Endodermal cell (in vitro differentiated cells): Measurements from ENCODE around the gene PDXP. TPM values are rescaled to one million over a fixed set of nuclear protein-coding genes. Genes with fewer than 3 reads are reported as not detected.

Experiments
- DNase-seq: peaks from one replicate; pipeline ENCODE4 v3.0.0-alpha.2; 2017
- H3K27ac ChIP-seq: 2 replicates; pipeline ENCODE4 v1.5.1; 2013; ENCODE audit warnings: mild to moderate bottlenecking, low read depth, low read length, moderate library complexity
- H3K27me3 ChIP-seq: 2 replicates; pipeline ENCODE4 v1.6.1; 2013; ENCODE audit warnings: mild to moderate bottlenecking, low read length, moderate library complexity; ENCODE audit not compliant: insufficient read depth, control insufficient read depth, poor library complexity, severe bottlenecking
- H3K36me3 ChIP-seq: 2 replicates; pipeline ENCODE4 v1.7.0; 2013; ENCODE audit warnings: mild to moderate bottlenecking, low read length, moderate library complexity; ENCODE audit not compliant: control insufficient read depth, insufficient read depth
- H3K4me1 ChIP-seq: one replicate; pipeline ENCODE4 v1.7.0; 2013; ENCODE audit warnings: low read length; ENCODE audit not compliant: control insufficient read depth, insufficient read depth
- H3K4me3 ChIP-seq: 2 replicates; pipeline ENCODE4 v1.5.1; 2013; ENCODE audit warnings: mild to moderate bottlenecking, low read length, moderate library complexity
- H3K9ac ChIP-seq: 2 replicates; pipeline ENCODE4 v1.6.1; 2013; ENCODE audit warnings: mild to moderate bottlenecking, low read length, moderate library complexity; ENCODE audit not compliant: poor library complexity, severe bottlenecking; ENCODE audit errors: extremely low read depth
- H3K9me3 ChIP-seq: 2 replicates; pipeline ENCODE4 v1.6.1; 2013; ENCODE audit warnings: mild to moderate bottlenecking, low read length, moderate library complexity; ENCODE audit not compliant: control insufficient read depth
- H3K27ac Mint-ChIP-seq: 2 replicates; pipeline ENCODE4 v1.8.0; 2020; ENCODE audit warnings: mixed read lengths
- H3K27me3 Mint-ChIP-seq: 2 replicates; pipeline ENCODE4 v1.8.0; 2021; ENCODE audit warnings: mild to moderate bottlenecking, mixed read lengths; ENCODE audit not compliant: insufficient read depth
- H3K36me3 Mint-ChIP-seq: 2 replicates; pipeline ENCODE4 v1.8.0; 2020; ENCODE audit warnings: low read depth, mixed read lengths
- H3K4me1 Mint-ChIP-seq: 2 replicates; pipeline ENCODE4 v1.8.0; 2020; ENCODE audit warnings: mixed read lengths
- H3K4me3 Mint-ChIP-seq: 2 replicates; pipeline ENCODE4 v1.8.0; 2020; ENCODE audit warnings: mild to moderate bottlenecking, moderate library complexity, mixed read lengths
- H3K9me3 Mint-ChIP-seq: 2 replicates; pipeline ENCODE4 v1.8.0; 2020; ENCODE audit warnings: mild to moderate bottlenecking, mixed read lengths
- CTCF ChIP-seq: fragments of 200-600 bp; sonication (generic); conservative IDR thresholded peaks from 2 replicates; pipeline ENCODE4 v1.5.0; 2021; ENCODE audit warnings: antibody characterized with exemption, mild to moderate bottlenecking
- WGBS, 2 experiments: methylation state at CpG; one replicate each; pipeline versions ENCODE4 v1.1.5 to v1.1.7; 2013; ENCODE audit warnings: missing lambda C conversion rate in 2 of 2, mixed read lengths in 1 of 2; ENCODE audit not compliant: insufficient coverage in 1 of 2, insufficient read length in 1 of 2; 5-methylcytosine and 5-hydroxymethylcytosine counted together
- total RNA-seq, 2 donors: library from RNA; stranded (reverse); fragmentation: NEBNext Ultra II Directional in 1 of 2; extraction: Animal tissue kit (Norgen Biotek cat#: 25700) in 1 of 2; gene quantifications; 2 replicates in 1 of 2; 3 replicates in 1 of 2; pipeline ENCODE4 v1.2.1, GENCODE V29; 2021

Gene PDXP
- total RNA-seq, 2 donors from 2014 or later: 23.5 to 29.3 TPM

DNA sequence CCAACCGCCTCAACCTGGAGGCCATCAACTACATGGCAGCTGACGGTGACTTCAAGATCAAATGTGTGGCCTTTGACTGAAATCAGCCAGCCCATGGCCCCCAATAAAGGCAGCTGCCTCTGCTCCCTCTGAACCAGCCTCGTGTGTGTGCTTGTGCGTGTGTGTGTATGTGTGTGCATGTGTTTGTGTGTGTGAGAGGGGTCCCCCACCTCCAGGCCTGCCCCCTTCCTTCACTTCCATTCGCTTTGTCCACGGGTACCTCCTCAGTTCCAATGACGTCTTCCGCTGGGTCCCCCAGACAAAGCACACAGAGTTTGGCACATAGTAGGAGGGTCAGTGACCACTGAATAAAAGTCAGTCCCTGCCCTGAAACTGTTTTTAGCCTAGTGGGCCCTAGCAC, 21.1 kb downstream of the PDXP start:
- DNase-seq: no peak
- no peaks in the 10 kb centered on the region for H3K36me3 ChIP-seq
- H3K27ac ChIP-seq: no peak overlapping the region
- Mint-ChIP-seq H3K36me3 (no peaks in the 10 kb centered on the region), H3K9me3 (no peaks in the 10 kb centered on the region), H3K4me3 (no peak overlapping the region), H3K27ac (no peak overlapping the region), H3K4me1 (peaks cover 5% of the 10 kb centered on the region), H3K27me3 (no peaks in the 10 kb centered on the region)
- WGBS, 2 experiments: 88 to 92% methylated on average over 3 to 8 of the region's 8 CpGs
- H3K9ac ChIP-seq: no peak overlapping the region
- no peak overlapping the region for H3K4me3 ChIP-seq
- no peaks in the 10 kb centered on the region for H3K27me3 ChIP-seq
- peaks cover 4% of the 10 kb centered on the region for H3K4me1 ChIP-seq
- no peak for TF ChIP-seq CTCF
- no peaks in the 10 kb centered on the region for H3K9me3 ChIP-seq

GRCh38 chr22:37680191-37680851, 21.8 kb downstream of the PDXP start:
- no peaks in the 10 kb centered on the region for H3K36me3 Mint-ChIP-seq
- 91 to 93% methylated on average over 6 to 7 of the region's 7 CpGs for WGBS, 2 experiments

DNA sequence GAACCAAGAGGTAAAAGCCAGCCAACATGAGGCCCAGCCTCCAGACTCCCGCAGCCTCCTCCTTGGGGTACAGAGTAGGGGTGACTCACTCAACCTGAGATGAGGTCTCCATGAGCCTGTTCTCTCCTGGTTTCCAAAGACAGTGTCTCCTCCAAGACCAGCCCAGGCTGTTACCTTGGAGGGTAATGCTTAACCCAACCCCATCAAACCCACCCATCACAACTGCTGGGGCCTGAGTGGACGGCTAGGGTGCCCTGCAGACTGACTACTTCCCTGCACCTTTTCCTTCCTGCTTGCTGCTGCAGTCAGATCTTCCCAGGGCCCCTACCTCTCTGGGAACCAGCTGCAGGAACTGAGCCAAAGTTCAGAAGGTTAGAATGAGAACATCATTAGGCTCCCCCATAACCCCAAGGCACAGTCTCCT, 22.5 kb downstream of the PDXP start:
- Histone ChIP-seq H3K36me3 (no peaks in the 10 kb centered on the region), H3K27ac (no peak overlapping the region), H3K9ac (no peak overlapping the region), H3K4me1 (peaks cover 4% of the 10 kb centered on the region), H3K9me3 (no peaks in the 10 kb centered on the region), H3K4me3 (no peak overlapping the region), H3K27me3 (no peaks in the 10 kb centered on the region)
- Mint-ChIP-seq H3K27me3 (no peaks in the 10 kb centered on the region), H3K36me3 (no peaks in the 10 kb centered on the region), H3K4me3 (no peak overlapping the region), H3K27ac (no peak overlapping the region), H3K4me1 (peaks cover 6% of the 10 kb centered on the region), H3K9me3 (no peaks in the 10 kb centered on the region)
- no peak for DNase-seq
- no peak for TF ChIP-seq CTCF
- 91 to 100% methylated on average over 1 to 2 of the region's 2 CpGs for WGBS, 2 experiments

More at GRCh38 chr22:37680191-37680851, 21.8 kb downstream of the PDXP start:
- no peak for TF ChIP-seq CTCF
- no peak overlapping the region for H3K27ac ChIP-seq
- no peaks in the 10 kb centered on the region for H3K9me3 ChIP-seq
- H3K27me3 Mint-ChIP-seq: no peaks in the 10 kb centered on the region
- H3K4me1 Mint-ChIP-seq: peaks cover 5% of the 10 kb centered on the region
- H3K9ac ChIP-seq: no peak overlapping the region
- no peaks in the 10 kb centered on the region for H3K36me3 ChIP-seq
- H3K4me1 ChIP-seq: peaks cover 4% of the 10 kb centered on the region
- no peaks in the 10 kb centered on the region for H3K9me3 Mint-ChIP-seq
- H3K27ac Mint-ChIP-seq: no peak overlapping the region
- H3K4me3 Mint-ChIP-seq: no peak overlapping the region
- H3K27me3 ChIP-seq: no peaks in the 10 kb centered on the region
- H3K4me3 ChIP-seq: no peak overlapping the region
- no peak for DNase-seq
